ENCODE results near the gene TRIM9.

Gene TRIM9

DNA sequence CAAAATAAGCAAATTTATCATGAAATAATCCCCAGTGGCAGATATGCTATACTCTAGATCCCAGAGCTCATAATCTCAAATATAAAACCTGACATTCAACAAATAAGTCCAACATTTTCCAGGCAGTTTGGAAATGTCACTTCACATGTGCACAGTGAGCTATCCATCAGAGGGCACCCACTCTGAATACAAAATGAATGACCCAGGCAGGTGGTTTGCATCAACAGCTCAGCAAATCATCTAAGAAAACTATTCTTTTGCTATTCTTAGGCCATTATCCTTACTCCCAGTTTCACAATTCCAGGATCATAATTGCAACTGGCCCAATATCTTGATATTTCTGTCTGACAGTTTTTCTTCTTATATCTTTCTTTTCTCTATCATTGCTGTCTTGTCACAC, 38.5 kb downstream of the TRIM9 start:
- no peak for DNase-seq (ENCODE audit: low read depth)

DNA sequence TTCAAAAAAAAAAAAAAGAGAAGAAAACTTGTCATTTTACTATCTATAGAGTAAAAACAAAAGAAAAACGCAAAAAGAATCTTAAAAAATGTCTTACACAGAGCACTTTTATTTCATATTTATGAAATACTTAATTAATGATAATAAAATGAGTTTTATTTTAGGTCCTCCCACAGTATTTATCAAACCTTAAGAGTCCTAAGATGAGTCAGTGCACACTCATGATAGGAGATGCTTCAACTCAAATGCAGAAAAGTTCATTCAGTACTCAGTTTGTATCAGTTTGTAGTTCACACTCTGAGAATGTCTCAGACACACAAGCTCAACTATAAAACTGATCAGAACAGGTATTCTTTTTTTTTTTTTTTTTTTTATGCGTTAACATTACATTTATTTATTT, 41.7 kb downstream of the TRIM9 start:
- DNase-seq (ENCODE audit: low read depth): peak; percentile 19

DNA sequence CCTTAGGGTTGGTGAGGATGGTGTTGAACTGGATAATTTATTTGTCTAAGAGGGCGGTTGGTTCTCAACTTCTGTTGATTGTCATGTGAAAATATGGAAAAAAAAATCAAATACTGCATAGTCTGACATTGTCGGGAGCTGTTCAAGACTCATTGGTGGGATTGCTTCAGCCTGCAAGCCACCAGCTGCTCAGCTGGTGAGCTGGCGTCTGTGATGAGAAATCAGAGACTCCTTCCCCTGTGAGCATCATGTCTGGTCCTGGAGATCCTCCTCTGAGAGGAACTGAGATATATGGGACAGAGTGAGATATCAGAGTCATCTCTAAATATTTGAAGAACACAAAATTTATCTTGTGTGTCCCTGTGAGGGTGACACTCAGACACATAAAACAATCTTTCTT, 49.9 kb downstream of the TRIM9 start:
- DNase-seq (ENCODE audit: low read depth): no peak

DNA sequence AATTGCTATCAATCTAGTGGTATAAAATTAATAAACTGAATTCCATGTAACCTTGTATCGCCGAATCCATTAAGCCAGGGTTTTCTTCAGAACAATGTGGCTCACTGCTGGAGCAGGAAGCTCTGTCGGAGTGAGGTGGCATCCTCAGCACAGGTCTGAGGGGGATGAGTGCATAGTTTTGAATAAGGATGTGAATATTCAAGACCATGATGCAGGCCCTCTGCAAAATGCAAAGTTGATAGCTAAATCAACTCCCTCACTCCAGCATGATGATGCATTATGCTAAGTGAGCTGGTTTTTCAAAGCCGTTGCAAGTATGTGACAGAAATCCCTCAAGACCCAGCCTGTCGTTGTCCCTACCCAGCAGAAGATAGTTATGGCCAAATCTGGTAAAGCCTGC, 53.0 kb downstream of the TRIM9 start:
- no peak for DNase-seq (ENCODE audit: low read depth)

DNA sequence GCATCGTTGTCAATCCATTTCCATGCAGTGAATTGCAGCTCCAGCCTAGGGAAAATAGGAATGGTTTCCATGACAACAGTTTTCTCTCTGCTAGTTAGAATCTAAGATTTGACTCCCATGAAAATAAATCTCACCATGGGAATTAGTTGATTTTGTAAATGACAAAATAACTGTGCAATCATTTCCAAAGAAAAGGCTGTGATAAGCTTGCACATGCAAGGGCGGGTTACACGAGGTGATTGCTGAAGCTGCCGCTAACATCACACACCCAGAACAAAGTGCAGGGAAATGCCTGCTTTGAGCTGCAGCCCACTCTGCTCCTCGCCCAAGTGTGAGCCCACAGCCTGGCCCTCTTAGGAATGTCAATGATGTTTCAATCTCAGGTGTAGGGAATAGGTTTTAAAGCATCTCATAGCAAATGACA, 53.8 kb downstream of the TRIM9 start:
- no peak for DNase-seq (ENCODE audit: low read depth)

DNA sequence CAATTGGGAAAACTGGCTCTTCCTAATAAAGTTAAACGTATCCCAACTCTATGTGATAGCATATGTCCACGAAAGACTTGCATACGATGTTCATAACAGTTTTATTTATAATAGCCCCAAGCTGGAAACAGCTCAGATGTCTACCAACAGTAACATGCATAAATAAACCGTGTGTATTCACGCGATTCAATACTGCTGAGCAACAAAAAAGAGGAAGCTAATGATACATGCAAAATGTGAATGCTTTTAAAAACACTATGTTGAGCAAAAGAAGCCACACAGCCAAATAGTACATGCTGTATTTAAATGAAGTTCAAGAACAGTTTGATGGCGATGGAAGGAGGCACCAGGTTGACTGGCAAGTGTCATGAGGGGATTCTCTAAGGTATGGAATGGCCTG, 55.7 kb downstream of the TRIM9 start:
- DNase-seq (ENCODE audit: low read depth): no peak

DNA sequence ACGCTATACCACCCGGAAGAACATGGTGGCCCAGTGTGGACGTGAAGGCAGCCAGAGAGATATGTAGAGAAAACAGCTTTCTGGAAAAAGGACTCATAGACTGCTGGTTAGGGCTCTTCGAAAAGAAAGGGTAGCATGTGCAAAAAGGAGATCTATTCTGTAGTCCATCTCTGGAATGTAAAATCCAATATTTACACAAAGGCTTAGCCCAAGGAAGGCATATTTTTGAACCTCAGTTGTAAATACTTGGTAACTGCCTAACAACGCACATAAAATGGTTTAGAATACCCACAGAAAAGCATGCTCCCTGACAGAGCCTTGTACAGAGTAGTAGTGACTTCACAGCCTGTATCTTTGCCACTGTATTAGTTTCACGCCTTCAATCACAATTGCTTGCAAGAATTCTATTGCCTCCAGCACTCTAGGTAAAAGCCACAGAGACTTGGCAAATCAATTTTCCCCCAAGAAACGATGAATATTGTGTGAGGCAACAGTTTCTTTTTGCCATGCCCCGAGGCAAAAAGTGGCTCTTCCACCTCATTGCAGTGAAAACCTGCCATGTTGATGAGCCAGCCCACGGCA, 59.2 kb downstream of the TRIM9 start:
- DNase-seq (ENCODE audit: low read depth): peak; percentile 35

DNA sequence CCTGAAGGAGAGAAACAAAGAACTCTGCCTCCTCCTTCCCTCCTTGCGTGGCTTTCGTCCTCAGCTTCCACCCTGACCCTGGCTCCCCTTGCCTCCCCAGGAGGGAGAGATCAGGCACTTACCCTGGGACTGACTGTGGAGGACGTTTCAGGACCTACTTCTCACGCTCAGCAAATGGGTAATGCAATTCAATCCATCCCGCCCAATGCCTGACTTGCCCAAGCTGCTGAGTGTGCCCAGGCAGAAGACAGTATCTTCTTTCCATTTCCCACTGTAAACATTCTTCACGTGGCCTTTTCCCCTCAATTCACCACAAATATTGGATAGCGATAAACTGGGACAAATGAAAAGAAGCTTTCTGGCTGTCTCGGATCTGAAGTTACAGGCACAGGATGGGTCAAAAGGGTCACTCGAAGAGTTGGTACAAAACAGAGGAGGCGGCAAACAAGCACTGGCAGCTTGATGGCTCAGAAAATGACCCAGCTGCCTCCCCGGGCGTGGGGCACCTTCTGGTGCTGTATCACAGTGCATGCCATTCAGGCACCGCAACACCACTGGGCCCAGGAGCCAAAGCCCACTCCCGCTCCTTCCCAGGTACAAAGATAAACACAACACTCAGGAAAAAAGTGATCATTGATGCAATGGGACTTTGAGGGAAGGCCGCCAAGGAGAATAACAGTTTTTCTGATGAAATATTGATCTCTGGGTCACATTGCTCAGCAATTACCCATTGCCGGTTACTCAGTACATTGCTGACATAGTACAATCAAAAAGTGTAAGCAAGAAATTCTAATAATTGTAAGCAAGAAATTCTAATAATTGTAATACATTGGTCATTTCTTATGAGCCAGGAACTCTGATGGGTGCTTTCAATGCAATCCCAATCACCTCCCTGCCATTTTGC, 65.8 kb downstream of the TRIM9 start:
- no peak for DNase-seq (ENCODE audit: low read depth)

DNA sequence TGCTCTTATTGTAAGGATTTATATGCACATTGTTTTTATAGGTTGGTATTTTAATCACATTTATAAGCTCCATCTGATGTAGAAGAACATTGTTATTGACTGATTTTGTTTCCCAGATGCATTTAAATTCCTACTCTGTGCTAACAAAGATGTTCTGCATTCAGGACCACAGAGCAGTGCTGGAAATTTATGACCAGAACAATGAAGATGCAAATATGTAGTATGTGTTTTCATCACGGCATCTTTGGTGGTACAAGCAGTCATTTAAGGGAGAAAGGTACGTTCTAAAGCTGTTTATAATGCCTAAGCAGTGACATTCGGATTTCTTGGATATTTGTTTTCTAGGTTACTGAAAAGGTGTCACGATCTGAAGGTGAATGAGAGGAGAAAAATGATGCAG, 66.5 kb downstream of the TRIM9 start:
- DNase-seq (ENCODE audit: low read depth): no peak

DNA sequence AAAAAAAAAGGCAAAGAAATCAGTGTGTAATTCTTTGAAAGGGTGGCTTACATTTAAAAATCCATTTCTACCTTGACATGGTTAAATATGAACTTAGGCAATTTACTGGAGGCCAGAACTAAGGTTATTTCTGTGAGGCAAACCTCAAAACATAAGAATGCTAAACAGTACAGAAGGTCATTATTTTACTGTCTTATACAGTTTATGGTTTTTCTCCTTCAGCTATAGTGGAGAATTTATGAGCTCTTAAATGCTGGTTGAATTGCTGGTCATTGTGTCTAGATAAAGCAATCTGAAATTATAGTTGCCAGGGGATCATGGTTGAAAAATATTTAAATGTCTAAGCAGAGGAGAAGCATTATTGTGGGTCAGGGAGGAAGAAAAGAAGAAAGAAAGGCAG, 70.5 kb downstream of the TRIM9 start:
- no peak for DNase-seq (ENCODE audit: low read depth)

DNA sequence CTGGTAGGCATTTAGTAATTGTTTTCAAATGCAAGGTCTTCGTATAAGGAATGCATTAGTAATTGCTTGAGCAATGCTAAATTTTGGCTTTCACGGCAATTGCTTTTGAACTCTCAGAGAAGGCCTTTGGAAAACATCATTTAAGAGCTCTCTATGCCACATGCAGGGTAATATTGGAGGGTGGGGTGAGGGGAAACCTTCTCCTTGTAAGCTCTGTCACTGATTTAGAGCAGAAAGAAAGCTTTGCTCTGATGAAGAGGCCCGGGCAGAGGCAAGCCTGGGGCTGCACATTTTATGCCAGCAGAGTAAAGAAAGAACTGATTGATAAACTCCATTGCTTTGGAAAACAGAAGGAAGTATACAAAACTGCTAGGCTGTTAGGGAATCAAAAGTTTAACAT, 70.9 kb downstream of the TRIM9 start:
- no peak for DNase-seq (ENCODE audit: low read depth)

DNA sequence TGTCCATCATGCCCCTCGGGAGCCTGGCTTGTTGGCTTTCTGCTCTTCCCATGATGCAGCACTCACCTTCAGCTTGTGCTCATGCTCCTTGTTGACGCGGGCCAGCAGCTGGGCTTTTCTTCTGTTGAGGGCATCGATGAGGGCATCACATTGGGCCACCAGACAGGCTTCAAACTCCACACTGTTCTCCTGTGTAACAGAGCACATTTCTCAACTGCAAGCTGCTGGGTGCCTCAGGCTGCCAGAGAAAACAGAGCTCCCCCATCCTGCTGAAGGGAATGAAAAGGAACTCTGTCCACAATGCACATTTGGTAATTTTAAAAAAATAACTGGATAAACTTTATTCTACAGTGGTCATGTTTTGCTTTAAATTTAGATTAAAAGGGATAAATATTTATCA, 72.1 kb downstream of the TRIM9 start:
- DNase-seq (ENCODE audit: low read depth): no peak

DNA sequence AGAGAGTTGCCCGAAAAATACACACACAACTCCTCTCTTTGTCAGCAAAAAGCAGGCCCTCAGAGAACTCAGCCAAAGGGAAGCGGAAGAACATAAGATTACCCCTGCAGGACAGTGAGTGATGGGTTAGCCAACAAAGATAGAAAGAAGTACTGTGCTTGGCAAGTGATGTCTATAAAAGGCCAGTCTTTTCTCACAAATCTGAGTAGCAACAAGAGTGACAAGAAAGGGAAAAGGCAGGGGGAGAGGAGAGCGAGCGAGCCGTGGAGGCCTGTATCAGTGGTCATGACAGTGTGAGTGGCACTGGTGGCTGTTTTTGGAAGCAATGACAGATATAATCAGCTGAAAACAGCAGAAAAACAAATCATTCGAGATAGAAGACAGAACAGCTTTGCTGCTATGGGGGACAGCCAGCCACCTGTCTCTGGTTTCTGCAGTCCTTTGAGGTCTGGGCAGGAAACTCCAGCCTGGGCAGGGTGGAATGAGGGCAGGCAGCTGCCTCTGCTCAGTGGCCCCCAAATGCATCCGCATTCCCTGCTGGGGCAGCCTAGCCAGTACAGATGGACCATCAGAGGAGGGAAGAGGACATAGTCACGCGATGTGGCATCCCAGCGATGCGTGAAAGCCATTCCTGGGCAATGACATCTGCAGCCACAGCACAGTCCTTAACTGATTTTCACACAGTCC, 74.7 kb downstream of the TRIM9 start:
- DNase-seq (ENCODE audit: low read depth): peak; percentile 15

DNA sequence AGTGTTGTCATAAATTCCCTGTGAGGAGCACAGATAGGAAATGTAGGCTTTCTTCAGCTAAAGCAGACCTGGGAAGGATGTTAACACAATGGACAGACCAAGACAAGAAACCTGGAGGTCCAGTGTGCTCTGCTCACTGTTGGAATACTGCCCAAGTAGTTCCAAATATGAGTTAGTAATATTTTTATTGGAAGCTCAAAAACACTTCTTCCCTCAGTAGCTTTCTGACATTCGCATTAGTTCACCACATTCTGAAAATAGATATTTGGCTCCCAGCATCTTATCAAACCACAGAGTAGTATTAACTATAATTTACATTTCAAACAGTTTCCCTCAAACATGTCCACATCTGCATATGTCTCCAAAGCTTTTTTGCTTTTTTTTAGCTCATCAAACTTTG, 75.8 kb downstream of the TRIM9 start:
- DNase-seq (ENCODE audit: low read depth): no peak

DNA sequence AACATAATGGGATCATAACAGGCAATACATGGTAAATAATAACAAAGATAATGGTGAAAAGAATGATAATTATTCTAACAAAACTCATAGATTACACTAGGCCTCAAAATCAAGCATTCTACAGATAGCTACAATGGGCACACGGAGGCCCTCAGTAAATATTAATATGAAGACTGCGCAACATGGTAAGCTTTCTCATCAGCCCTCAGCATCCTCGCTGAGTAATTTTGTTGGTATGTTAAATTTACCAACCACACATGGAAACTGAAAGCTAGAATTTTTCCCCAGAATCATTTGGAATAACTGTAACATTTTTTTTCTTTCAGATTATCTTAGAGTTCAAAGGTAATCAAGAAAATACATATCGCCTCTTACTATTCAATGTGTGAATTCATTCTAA, 76.4 kb downstream of the TRIM9 start:
- DNase-seq (ENCODE audit: low read depth): peak; percentile 44

DNA sequence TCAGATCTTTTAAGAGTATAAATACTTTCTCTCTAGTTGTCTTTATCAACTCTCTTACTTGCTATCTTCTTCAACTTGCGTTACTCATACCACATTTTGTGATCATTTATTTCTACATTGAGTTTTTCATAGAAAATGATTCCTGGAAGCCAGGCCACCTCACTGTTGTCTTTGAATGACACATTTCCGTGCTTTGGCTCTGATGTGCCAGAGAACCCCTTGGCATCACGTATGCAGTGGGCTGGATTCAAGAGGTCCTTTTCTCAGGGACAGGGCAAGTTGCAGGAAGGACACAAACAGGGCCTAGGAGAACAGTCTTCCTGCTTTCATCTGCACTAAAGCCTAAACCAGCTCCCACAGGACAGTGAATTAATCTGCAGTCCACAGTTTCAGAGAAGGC, 80.3 kb downstream of the TRIM9 start:
- DNase-seq (ENCODE audit: low read depth): no peak

DNA sequence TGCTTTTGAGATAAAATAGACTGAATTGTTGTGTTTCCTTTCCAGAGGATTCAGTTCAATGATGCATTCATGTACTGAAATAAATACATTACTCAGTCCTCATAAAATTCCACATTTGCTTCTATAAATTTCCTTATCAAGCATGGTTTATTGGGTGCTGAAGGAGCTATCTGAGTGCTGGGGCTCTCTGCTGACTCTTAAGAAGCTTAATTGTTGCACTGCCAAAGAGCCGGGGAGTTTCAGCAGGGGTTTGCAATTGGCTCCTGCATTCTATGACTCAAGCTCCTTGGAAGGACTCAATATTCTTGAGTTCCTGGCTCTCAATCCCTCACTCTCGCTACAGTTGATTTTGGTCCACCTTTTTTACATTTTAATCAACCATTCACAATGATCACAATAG, 80.8 kb downstream of the TRIM9 start:
- peak; percentile 29 for DNase-seq (ENCODE audit: low read depth)

DNA sequence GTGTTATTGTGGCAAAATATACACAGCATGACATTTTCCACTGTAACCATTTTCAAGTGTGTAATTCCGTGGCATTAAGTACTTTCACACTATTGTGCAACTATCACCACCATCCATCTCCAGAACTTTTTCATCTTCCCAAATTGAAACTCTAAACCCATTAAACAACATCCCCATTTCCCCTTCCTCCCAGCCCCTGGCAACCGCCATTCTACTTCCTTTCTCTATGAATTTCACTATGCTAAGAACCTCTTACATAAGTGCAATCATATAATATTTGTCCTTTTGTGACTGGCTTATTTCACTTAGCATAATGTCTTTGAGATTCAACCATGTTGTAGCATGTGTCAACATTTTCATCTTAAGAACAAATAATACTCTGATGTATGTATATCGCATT, 82.8 kb downstream of the TRIM9 start:
- no peak for DNase-seq (ENCODE audit: low read depth)

DNA sequence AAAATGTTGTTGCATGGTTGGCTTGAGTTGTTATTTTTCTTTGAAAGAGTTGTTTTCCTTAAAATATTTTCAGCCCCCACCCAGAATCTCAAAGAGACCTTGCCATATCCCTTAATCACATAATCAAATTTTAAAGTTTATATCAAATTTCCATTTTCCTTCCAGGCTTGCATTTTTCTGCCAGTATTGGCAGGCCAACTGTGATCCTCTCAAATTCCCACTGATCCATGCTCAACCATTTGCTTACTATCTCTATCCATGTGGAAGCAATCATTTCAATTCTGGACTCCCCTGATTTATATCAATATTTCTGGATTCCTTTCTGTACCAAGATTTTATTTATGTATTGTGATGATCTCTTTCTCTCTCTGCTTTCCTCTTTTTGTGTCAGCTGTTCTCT, 86.5 kb downstream of the TRIM9 start:
- DNase-seq (ENCODE audit: low read depth): no peak

DNA sequence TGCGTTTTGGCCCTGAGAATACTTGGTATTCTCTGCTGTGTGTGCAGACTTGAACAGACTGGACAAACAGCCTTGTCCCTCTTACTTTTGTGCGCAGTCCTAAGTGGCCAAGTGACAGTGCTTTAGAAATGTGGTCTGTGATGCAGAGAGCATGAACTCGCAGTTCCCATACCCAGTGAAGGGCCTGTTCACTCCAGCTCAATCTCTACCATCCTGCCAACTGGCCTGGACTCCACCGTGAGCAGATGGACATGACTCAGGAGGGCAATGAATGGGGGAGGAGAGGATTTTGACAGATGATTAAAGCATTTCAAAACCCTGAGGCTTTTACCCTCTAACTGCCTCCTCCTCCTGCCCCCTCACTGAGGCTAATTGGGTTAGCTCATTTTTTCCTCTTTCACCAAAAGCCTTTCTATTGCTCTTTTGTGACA, 88.1 kb downstream of the TRIM9 start:
- peak; percentile 45 for DNase-seq (ENCODE audit: low read depth)

DNA sequence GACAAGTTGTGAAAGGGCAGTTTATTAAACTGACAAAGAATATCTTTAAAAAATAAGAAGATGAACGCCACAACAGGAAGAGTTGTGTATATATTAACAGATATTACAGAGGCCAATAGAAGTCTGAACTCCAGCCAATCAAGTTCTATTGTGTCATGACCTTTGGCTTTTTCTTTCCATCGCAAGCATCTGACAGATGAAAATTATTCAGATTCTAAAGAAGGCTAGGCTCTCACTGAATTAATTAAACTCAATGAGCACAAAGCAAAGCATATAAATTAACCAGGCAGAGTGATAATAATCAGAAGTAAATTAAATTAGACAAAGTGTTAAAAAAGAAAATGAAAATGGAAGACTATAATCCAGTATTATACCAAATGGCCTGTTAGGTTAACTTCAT, 88.6 kb downstream of the TRIM9 start:
- DNase-seq (ENCODE audit: low read depth): no peak

DNA sequence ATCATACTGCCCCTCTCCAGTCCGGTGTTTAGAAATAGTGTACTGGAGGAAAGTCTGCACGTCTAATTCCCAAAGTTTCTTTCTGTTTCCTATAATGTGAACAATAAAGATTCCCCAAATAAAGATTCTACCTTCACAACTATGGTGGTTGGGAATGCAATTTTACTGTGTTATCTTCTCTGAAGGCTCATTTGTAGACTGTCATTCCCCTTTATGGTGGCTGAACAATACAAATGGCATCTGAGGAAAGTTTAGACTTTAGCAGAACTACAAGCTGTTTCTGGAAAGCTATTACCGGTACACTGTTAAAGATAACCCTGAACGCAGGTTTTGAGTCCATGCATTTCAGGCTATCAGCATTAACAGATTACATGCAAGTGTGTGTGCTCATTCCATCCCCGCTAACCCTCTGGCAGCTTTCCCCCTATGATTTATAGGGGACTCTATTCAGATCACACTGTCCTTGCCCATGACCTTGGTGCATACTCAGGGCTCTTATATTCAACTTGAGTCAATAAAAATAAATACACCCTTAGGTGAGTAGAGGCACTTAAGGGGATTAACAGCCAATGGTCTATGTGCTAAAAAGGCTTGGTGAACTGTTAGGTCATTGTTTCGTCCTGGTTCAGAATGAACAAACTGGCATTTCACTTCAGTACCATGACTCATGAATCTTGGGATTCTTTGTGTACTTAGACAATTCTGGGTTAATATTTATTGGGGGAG, 89.9 kb downstream of the TRIM9 start:
- peak; percentile 55 for DNase-seq (ENCODE audit: low read depth)
